Spleen (tissue), 7 donors: Measurements from ENCODE around the gene RPS17.

Source experiments
- POLR2A ChIP-seq, 3 donors: fragments of 450-650 bp; IDR thresholded peaks; one replicate each; pipeline ENCODE4 v1.5.1; 2017; ENCODE audit warnings: antibody characterized with exemption in 3 of 3, mild to moderate bottlenecking in 1 of 3
- POLR2AphosphoS5 ChIP-seq, 3 donors: sonication (generic); formaldehyde crosslinking; IDR thresholded peaks; one replicate each; pipeline ENCODE4 v1.5.1; 2017; ENCODE audit warnings: antibody characterized with exemption in 3 of 3
- TF ChIP-seq, protein P1 (sequence below), 11 experiments: fragments of 200-600 bp in 7 of 11; fragments of 450-650 bp in 4 of 11; sonication (generic) in 4 of 11; IDR thresholded peaks in 8 of 11; conservative IDR thresholded peaks in 3 of 11; 1 replicate in 7 of 11; 2 replicates in 4 of 11; pipeline versions ENCODE4 v1.4.0 to v1.8.0; 2016 to 2021; ENCODE audit warnings: antibody characterized with exemption in 11 of 11, inconsistent platforms in 4 of 11, mild to moderate bottlenecking in 1 of 11
- donor health status: DM: no; HTN: no; CAD: no; lungs with moderate emphysema.
- donor health status: DM: no; HTN: no; CAD: no.
- donor health status: DM: no; HTN: no; CAD: no.

DNA sequence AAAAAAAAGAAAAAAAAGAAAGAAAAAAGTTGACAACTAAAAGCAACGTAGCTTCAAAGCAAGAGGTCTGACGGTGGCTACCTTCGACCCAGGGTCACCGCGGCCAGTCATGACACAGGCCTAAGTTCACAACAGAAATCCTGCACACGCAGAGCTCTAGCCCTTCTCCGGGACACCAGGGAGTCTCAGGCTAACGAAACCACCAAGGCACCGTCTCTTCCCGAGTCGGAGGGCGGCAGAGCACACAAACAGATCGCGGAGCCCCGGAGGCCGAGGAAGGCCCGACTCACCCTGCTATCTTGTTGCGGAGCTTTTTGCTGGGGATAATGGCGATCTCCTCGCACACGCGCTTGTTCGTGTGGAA, 584 bp downstream of the RPS17 start:
- TF ChIP-seq POLR2A (IDR thresholded peaks at IDR 0.05), result no peak
- TF ChIP-seq, protein P1, sequence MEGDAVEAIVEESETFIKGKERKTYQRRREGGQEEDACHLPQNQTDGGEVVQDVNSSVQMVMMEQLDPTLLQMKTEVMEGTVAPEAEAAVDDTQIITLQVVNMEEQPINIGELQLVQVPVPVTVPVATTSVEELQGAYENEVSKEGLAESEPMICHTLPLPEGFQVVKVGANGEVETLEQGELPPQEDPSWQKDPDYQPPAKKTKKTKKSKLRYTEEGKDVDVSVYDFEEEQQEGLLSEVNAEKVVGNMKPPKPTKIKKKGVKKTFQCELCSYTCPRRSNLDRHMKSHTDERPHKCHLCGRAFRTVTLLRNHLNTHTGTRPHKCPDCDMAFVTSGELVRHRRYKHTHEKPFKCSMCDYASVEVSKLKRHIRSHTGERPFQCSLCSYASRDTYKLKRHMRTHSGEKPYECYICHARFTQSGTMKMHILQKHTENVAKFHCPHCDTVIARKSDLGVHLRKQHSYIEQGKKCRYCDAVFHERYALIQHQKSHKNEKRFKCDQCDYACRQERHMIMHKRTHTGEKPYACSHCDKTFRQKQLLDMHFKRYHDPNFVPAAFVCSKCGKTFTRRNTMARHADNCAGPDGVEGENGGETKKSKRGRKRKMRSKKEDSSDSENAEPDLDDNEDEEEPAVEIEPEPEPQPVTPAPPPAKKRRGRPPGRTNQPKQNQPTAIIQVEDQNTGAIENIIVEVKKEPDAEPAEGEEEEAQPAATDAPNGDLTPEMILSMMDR (IDR thresholded peaks at IDR 0.05 in 8 of 11, conservative IDR thresholded peaks at IDR 0.05 in 3 of 11), result no peak
- TF ChIP-seq POLR2AphosphoS5 (IDR thresholded peaks at IDR 0.05), result no peak
